Fibroblast of villous mesenchyme (primary cell): Measurements from ENCODE around the gene KCNA1. TPM values are rescaled to one million over a fixed set of nuclear protein-coding genes. Genes with fewer than 3 reads are reported as not detected.
"Not testable (repeated sequence)": the region's sequence is repeated elsewhere in the genome, so short reads cannot be mapped to it uniquely, and the experiment has no call there.

Experiments
- DNase-seq: peaks from one replicate; pipeline ENCODE4 v3.0.0-alpha.2; 2010; ENCODE audit warnings: low read depth
- H3K4me3 ChIP-seq: 2 replicates; pipeline ENCODE4 v1.5.1; 2011; ENCODE audit warnings: low read depth, mild to moderate bottlenecking, low read length
- total RNA-seq: library from RNA; depleted of rRNA; stranded (reverse); fragments of >200 nt; gene quantifications from 2 replicates; pipeline ENCODE4 v1.2.3, GENCODE V29; 2012
- TF ChIP-seq, protein P1 (sequence below): IDR thresholded peaks from 2 replicates; pipeline ENCODE4 v1.5.1; 2012; ENCODE audit warnings: low read depth, mild to moderate bottlenecking, low read length; ENCODE audit not compliant: insufficient read depth

The KCNA1 gene
- total RNA-seq, 1 donor, result not detected

DNA sequence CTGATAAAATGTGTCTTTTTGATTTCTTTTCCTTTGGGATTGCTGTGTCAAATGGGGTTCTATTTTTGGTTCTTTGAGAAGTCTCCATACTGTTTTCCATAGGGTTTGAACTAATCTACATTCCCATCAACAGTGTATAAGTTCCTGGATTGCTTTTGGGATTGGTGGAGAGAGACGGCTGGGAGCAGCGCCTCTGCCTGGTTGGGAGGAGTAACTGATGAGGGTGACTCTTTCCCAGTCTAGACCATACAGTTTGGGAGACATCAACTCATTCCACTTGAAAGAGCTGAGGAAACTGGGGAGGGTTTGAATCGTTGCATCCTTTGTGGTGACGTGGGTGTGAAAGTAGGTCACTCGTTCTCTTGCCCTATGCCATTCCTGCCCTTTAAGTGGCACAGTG, 42.3 kb upstream of the KCNA1 start:
- H3K4me3 ChIP-seq, result no peak overlapping the region
- TF ChIP-seq, protein P1, sequence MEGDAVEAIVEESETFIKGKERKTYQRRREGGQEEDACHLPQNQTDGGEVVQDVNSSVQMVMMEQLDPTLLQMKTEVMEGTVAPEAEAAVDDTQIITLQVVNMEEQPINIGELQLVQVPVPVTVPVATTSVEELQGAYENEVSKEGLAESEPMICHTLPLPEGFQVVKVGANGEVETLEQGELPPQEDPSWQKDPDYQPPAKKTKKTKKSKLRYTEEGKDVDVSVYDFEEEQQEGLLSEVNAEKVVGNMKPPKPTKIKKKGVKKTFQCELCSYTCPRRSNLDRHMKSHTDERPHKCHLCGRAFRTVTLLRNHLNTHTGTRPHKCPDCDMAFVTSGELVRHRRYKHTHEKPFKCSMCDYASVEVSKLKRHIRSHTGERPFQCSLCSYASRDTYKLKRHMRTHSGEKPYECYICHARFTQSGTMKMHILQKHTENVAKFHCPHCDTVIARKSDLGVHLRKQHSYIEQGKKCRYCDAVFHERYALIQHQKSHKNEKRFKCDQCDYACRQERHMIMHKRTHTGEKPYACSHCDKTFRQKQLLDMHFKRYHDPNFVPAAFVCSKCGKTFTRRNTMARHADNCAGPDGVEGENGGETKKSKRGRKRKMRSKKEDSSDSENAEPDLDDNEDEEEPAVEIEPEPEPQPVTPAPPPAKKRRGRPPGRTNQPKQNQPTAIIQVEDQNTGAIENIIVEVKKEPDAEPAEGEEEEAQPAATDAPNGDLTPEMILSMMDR, result no peak
- DNase-seq, result no peak

DNA sequence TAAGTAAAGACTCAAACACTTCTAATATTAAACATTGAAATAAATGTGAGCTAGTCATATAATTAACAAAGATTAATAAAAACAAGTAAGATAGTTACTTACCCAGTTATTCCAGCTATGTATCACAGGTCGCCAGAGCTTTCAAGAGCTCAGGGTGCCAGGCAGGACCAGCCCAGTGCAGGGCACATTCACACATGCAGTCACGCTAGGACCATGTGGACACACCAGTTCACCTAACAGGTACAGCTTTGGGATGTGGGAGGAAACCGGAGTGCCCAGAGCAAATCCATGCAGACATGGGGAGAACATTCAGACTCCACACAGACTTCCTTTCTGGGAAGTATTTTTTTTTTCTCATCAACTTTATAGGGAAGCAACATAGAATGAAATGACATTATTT, 39.3 kb upstream of the KCNA1 start:
- TF ChIP-seq, protein P1, result no peak
- H3K4me3 ChIP-seq, result no peak overlapping the region
- no peak for DNase-seq

- no peak for DNase-seq
- TF ChIP-seq, protein P1, result no peak
- H3K4me3 ChIP-seq, result no peak overlapping the region
These were observed 38.2 kb upstream of the KCNA1 start for GRCh38 chr12:4871514-4871913.

DNA sequence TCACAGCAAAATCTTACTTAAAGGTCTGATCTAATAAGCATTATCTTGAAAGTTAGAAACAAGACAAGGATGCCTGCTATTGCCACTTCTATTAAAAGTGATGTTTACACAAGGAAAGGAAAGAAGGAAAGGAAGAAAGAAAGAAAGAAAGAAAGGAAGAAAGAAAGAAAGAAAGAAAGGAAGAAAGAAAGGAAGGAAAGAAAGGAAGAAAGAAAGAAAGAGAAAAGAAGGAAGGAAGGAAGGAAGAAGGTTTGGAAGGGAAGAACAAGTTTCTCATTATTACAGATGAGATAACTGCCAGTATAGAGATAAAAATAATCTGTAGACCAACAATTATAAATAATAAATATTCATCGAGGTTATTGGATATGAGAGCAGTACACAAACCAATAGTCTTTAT, 35.8 kb upstream of the KCNA1 start:
- TF ChIP-seq, protein P1, result no peak
- no peak overlapping the region for H3K4me3 ChIP-seq
- DNase-seq, result no peak

GRCh38 chr12:4874671-4875070, 35.0 kb upstream of the KCNA1 start:
- TF ChIP-seq, protein P1, result no peak
- no peak for DNase-seq
- no peak overlapping the region for H3K4me3 ChIP-seq

- not testable (repeated sequence) for H3K4me3 ChIP-seq, DNase-seq
These were observed 30.2 kb upstream of the KCNA1 start for GRCh38 chr12:4879481-4879880.

- no peak for DNase-seq
These were observed 28.2 kb upstream of the KCNA1 start for GRCh38 chr12:4881266-4882064.

More at GRCh38 chr12:4881266-4882064, 28.2 kb upstream of the KCNA1 start:
- TF ChIP-seq, protein P1, result no peak
- no peak overlapping the region for H3K4me3 ChIP-seq
